ENCODE measurements around the gene KIF22.

- TF ChIP-seq GATA2 (IDR thresholded peaks at IDR 0.05; ENCODE audit: low read depth, low read length) (no peak), GATA3 (IDR thresholded peaks at IDR 0.05; ENCODE audit: low read depth, low read length) (no peak)
Measured at GRCh38 chr16:29806099-29806579, 15.6 kb downstream of the KIF22 start, which contains the start of gene MAZ.

Data from SH-SY5Y (cell line).